IPS DF 6.9 (cell line): ENCODE results near the gene ARL1.
"Not testable (repeated sequence)": the region's sequence is repeated elsewhere in the genome, so short reads cannot be mapped to it uniquely, and the experiment has no call there.

ENCODE experiments used
- DNase-seq: peaks from one replicate; pipeline ENCODE4 v3.0.0-alpha.2; 2013; ENCODE audit warnings: low read depth, low spot score
- H3K27ac ChIP-seq: one replicate; pipeline ENCODE4 v1.5.1; 2013; ENCODE audit warnings: low read length, control low read depth
- H3K27me3 ChIP-seq: 2 replicates; pipeline ENCODE4 v1.6.1; 2013; ENCODE audit warnings: mild to moderate bottlenecking, low read length; ENCODE audit not compliant: control insufficient read depth, insufficient read depth
- H3K36me3 ChIP-seq: 2 replicates; pipeline ENCODE4 v1.6.1; 2013; ENCODE audit warnings: low read length; ENCODE audit not compliant: control insufficient read depth, insufficient read depth
- H3K4me1 ChIP-seq: 2 replicates; pipeline ENCODE4 v1.6.1; 2013; ENCODE audit warnings: low read length; ENCODE audit not compliant: control insufficient read depth, insufficient read depth
- H3K4me3 ChIP-seq: 2 replicates; pipeline ENCODE4 v1.5.1; 2013; ENCODE audit warnings: mild to moderate bottlenecking, low read length
- H3K9me3 ChIP-seq: 2 replicates; pipeline ENCODE4 v1.6.1; 2013; ENCODE audit warnings: low read length, inconsistent platforms; ENCODE audit not compliant: control insufficient read depth, insufficient read depth
- WGBS: extraction: QIAGEN DNeasy Blood & Tissue Kit; methylation state at CpG from one replicate; pipeline ENCODE4 v1.1.7; 2013; ENCODE audit warnings: mixed read lengths, missing lambda C conversion rate; ENCODE audit not compliant: insufficient read length, insufficient coverage; 5-methylcytosine and 5-hydroxymethylcytosine counted together

ARL1 gene

DNA sequence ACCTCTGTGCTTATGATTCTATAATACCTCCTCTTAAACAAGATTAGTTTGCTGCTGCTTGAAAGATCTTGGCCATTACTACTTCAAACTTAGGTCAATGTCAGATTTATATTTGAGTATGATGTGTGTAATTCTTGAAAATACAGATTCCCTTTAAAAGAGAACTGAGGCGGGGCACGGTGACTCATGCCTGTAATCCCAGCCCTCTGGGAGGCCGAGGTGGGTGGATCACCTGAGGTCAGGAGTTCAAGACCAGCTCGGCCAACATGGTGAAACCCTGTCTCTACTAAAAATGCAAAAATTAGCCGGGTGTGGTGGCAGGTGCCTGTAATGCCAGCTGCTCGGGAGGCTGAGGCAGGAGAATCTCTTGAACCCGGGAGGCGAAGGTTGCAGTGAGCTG lies 2.6 kb upstream of the ARL1 start:
- H3K36me3 ChIP-seq, H3K27me3 ChIP-seq, H3K4me3 ChIP-seq, H3K9me3 ChIP-seq, H3K4me1 ChIP-seq, H3K27ac ChIP-seq, DNase-seq: not testable (repeated sequence)
- WGBS: no CpG with 5 or more reads among the region's 8 CpGs

DNA sequence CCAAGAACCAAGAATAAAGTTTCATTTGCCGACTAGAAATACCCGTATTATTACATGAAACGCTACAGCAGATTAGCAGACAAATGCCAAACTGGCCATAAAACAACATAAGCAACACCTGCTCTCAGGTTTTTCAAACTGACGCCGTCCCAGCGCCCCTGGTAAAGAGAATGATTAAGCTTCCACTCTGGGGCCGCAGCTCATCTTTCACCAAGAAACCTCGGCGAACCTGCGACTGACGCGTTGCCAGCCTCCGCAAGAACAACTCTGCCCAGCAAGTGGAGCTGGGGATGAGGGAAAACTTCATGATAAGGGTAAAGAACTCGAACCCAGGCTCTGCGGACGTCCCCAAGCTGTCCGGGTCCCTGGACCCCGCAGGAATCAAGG lies 530 bp downstream of the ARL1 start:
- peaks cover 2% of the 10 kb centered on the region; the same call in 1 of the 2 replicates for H3K4me1 ChIP-seq
- H3K36me3 ChIP-seq: no peaks in the 10 kb centered on the region
- H3K9me3 ChIP-seq: no peaks in the 10 kb centered on the region
- WGBS: no CpG with 5 or more reads among the region's 18 CpGs
- H3K4me3 ChIP-seq: peak overlapping the region; percentile 71
- DNase-seq: no peak
- no peak overlapping the region for H3K27ac ChIP-seq
- H3K27me3 ChIP-seq: no peaks in the 10 kb centered on the region

DNA sequence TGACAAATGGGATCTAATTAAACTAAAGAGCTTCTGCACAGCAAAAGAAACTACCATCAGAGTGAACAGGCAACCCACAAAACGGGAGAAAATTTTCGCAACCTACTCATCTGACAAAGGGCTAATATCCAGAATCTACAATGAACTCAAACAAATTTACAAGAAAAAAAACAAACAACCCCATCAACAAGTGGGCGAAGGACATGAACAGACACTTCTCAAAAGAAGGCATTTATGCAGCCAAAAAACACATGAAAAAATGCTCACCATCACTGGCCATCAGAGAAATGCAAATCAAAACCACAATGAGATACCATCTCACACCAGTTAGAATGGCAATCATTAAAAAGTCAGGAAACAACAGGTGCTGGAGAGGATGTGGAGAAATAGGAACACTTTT lies 16.4 kb downstream of the ARL1 start:
- no CpG with 5 or more reads among the region's 3 CpGs for WGBS
- not testable (repeated sequence) for H3K9me3 ChIP-seq, H3K27me3 ChIP-seq, H3K4me1 ChIP-seq, H3K4me3 ChIP-seq, DNase-seq, H3K27ac ChIP-seq, H3K36me3 ChIP-seq

DNA sequence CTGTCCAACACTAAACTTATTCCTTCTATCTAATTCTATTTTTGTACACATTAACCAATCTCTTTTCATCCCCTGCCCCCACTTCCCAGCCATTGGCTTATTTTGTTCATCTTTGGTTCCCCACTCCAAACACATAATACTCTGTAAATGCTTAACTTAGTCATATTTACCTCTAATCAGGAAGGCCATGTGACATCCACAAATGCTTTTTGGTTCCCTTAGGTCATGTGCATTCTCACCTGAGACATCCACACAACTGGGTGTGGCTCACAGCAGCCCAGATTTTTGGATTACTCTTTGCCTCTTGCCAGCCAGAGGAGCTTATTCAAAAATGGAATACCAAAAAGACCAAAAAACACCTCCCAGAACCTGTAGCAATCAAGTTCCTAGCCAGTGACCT lies 28.4 kb downstream of the ARL1 start:
- Histone ChIP-seq H3K4me3 (no peak overlapping the region), H3K27me3 (no peaks in the 10 kb centered on the region), H3K9me3 (no peaks in the 10 kb centered on the region), H3K27ac (no peak overlapping the region), H3K36me3 (peaks cover 7% of the 10 kb centered on the region; the same call in 1 of the 2 replicates), H3K4me1 (no peaks in the 10 kb centered on the region)
- DNase-seq: no peak

DNA sequence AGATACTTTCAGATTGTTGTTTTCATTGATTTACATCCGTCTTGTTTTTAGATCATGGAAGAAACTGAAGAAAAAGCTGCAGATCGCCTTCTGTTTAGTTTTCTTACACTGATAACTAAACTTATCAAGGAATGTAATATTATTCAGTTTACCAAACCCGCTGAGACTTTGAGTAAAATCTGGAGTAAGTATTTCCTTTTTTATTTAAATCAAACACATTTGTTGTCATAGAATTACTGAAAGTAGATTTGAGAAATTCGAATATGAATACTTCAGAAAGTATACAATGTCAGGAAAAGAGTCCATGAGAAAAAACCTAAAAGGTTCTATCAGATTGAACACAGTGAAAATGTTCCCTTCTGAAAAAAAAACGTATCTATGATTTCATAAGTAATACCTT lies 32.0 kb downstream of the ARL1 start:
- WGBS: no CpG with 5 or more reads among the region's 5 CpGs
- H3K4me1 ChIP-seq: no peaks in the 10 kb centered on the region
- no peaks in the 10 kb centered on the region for H3K27me3 ChIP-seq
- no peak for DNase-seq
- no peak overlapping the region for H3K4me3 ChIP-seq
- no peak overlapping the region for H3K27ac ChIP-seq
- no peaks in the 10 kb centered on the region for H3K9me3 ChIP-seq
- peaks cover 18% of the 10 kb centered on the region; the same call in 1 of the 2 replicates for H3K36me3 ChIP-seq

DNA sequence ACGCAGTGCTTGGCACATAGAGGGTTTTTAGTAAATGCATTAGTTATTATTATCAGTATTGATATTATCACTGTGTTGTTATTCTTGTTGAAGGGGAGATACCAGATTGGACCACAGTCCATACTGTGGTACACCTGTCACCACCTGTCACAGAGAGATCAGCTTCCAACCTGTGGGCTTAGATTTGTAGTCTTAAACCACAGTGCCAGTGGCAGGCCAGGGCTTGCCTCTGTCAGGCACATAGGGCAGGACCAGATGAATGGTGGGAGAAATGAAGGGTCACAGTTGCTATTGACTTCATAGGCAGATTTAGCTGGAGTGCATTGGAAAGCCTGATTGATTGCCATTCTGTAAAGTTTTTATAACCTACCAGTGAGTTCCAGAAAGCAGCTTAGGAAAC lies 35.1 kb downstream of the ARL1 start:
- Histone ChIP-seq H3K27ac (no peak overlapping the region), H3K4me1 (no peaks in the 10 kb centered on the region), H3K27me3 (no peaks in the 10 kb centered on the region), H3K9me3 (no peaks in the 10 kb centered on the region), H3K36me3 (peaks cover 18% of the 10 kb centered on the region; the same call in 1 of the 2 replicates), H3K4me3 (no peak overlapping the region)
- no peak for DNase-seq
- no CpG with 5 or more reads among the region's 1 CpG for WGBS

DNA sequence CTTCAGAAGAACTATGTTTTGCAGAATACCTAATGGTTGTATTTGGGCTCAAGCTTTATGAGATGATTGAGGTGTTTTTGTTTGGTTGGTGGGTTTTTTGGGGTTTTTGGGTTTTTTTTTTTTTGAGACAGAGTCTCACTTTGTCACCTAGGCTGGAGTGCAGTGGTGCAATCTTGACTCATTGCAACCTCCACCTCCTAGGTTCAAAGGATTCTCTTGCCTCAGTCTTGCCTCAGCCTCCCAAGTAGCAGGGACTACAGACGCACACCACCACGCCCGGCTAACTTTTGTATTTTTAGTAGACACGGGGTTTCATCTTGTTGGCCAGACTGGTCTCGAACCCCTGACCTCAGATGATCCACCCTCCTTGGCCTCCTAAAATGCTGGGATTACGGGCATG lies 39.6 kb downstream of the ARL1 start:
- Histone ChIP-seq H3K27me3 (no peaks in the 10 kb centered on the region), H3K9me3 (no peaks in the 10 kb centered on the region), H3K36me3 (peaks cover 11% of the 10 kb centered on the region; the same call in 1 of the 2 replicates), H3K27ac (no peak overlapping the region), H3K4me3 (no peak overlapping the region), H3K4me1 (no peaks in the 10 kb centered on the region)
- no CpG with 5 or more reads among the region's 6 CpGs for WGBS
- DNase-seq: no peak

DNA sequence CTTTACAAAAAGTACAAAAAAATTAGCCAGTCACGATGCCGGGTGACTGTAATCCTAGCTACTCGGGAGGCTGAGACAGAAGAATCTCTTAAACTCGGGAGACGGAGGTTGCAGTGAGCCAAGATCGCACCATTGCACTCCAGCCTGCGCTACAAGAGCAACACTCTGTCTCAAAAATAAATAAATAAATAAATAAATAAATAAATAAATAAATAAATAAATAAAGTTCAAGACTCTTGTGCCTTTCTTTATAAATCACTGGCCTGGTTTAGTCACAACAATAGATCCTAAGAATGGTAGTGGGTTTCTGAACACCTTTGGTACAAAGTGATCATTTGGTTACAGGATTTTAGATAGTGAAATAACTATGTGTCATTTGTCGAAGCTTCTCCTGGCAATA lies 46.1 kb downstream of the ARL1 start:
- Histone ChIP-seq H3K27me3 (no peaks in the 10 kb centered on the region), H3K27ac (no peak overlapping the region), H3K4me3 (no peak overlapping the region), H3K36me3 (peaks cover 4% of the 10 kb centered on the region; the same call in 1 of the 2 replicates), H3K4me1 (no peaks in the 10 kb centered on the region), H3K9me3 (no peaks in the 10 kb centered on the region)
- no peak for DNase-seq
- no CpG with 5 or more reads among the region's 8 CpGs for WGBS

DNA sequence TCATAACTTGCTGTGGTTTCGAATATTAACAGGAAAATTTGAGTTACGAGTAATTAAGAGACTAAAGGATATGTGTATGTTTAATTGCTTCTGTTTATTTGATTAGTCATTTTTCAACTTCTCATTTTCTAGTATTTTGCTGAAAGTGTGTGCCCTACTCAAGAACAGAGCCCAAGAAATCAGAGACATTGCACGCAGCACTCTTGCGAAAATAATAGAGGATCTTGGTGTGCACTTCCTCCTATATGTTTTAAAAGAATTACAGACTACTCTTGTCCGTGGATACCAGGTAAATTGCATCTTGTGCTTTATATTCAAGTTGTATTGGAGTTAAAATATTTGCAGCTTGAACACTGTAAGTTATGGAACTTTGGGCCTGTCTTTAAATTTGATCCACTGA lies 50.8 kb downstream of the ARL1 start:
- Histone ChIP-seq H3K4me1 (no peaks in the 10 kb centered on the region), H3K9me3 (no peaks in the 10 kb centered on the region), H3K27me3 (no peaks in the 10 kb centered on the region), H3K27ac (no peak overlapping the region), H3K4me3 (no peak overlapping the region), H3K36me3 (peaks cover 4% of the 10 kb centered on the region; the same call in 1 of the 2 replicates)
- DNase-seq: no peak
- 100% methylated on average over 2 of the region's 5 CpGs for WGBS

DNA sequence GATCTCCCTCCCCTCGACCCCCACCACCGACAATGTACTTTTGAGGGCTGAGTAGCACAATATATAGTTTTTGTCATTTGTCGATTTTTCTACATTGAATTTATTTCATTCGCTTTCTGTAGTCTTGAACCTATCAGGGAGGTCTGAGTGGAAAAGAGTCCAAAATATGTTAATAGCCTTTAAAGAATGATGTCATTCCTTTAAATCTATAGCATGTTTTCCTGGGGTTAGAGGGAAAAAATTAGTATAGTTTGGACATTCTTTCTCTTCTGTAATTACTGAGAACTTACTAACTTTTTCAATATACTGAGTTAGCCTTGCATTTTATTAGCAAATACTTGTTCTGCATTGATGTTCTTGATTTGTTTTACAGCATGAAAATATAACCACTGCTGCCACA lies 55.9 kb downstream of the ARL1 start:
- Histone ChIP-seq H3K27ac (no peak overlapping the region), H3K9me3 (no peaks in the 10 kb centered on the region), H3K36me3 (no peaks in the 10 kb centered on the region; the same call in 1 of the 2 replicates), H3K4me3 (no peak overlapping the region), H3K4me1 (no peaks in the 10 kb centered on the region), H3K27me3 (no peaks in the 10 kb centered on the region)
- no CpG with 5 or more reads among the region's 4 CpGs for WGBS
- no peak for DNase-seq

DNA sequence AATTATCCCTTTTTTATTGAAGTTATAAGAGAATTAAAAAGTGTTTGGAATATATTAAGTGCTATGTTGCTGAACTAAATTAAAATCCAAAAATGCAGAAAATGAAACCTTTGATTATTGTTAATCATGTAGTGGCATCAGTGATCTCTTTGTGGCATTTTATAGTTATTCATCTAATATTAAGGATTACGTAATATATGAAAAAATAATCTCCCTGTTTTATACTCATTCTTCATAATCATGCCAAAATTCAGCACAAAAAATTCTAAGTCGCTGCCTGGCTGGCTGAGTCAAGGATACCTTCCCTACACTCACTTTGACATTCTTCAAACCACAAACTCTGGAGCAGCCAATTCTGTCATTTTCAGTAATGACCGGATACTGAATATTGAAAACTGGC lies 63.7 kb downstream of the ARL1 start:
- H3K9me3 ChIP-seq: no peaks in the 10 kb centered on the region
- no peak overlapping the region for H3K4me3 ChIP-seq
- no CpG with 5 or more reads among the region's 3 CpGs for WGBS
- no peak overlapping the region for H3K27ac ChIP-seq
- no peaks in the 10 kb centered on the region for H3K27me3 ChIP-seq
- no peak for DNase-seq
- H3K36me3 ChIP-seq: peaks cover 2% of the 10 kb centered on the region; the same call in 1 of the 2 replicates
- H3K4me1 ChIP-seq: no peaks in the 10 kb centered on the region
